Osteoblast (primary cell): ENCODE results near the gene FAAP100. TPM values are rescaled to one million over a fixed set of nuclear protein-coding genes. Genes with fewer than 3 reads are reported as not detected.

Experiments
- DNase-seq: peaks from one replicate; pipeline ENCODE4 v3.0.0; 2011; ENCODE audit warnings: low spot score, mixed read lengths; ENCODE audit not compliant: insufficient read length; ENCODE audit errors: missing footprints
- H2AFZ ChIP-seq: 2 replicates; pipeline ENCODE4 v1.6.0; 2011; ENCODE audit warnings: mild to moderate bottlenecking, low read length
- H3K27ac ChIP-seq: 2 replicates; pipeline ENCODE4 v1.5.1; 2011; ENCODE audit warnings: mild to moderate bottlenecking, low read depth, low read length, moderate library complexity
- H3K27me3 ChIP-seq: 2 replicates; pipeline ENCODE4 v1.6.0; 2012; ENCODE audit warnings: mild to moderate bottlenecking, control low read depth, inconsistent platforms, low read length, moderate library complexity; ENCODE audit not compliant: insufficient read depth
- H3K36me3 ChIP-seq: 2 replicates; pipeline ENCODE4 v1.5.1; 2011; ENCODE audit warnings: mild to moderate bottlenecking, low read length, control low read depth, moderate library complexity; ENCODE audit not compliant: insufficient read depth
- H3K4me1 ChIP-seq: 2 replicates; pipeline ENCODE4 v1.5.1; 2011; ENCODE audit warnings: mild to moderate bottlenecking, low read length, control low read depth, moderate library complexity; ENCODE audit not compliant: insufficient read depth
- H3K4me2 ChIP-seq: 2 replicates; pipeline ENCODE4 v1.6.0; 2011; ENCODE audit warnings: mild to moderate bottlenecking, low read length; ENCODE audit not compliant: insufficient read depth
- H3K4me3 ChIP-seq: fragments of 200-600 bp; sonication (generic); 3 replicates; pipeline ENCODE4 v1.5.1; 2012; ENCODE audit warnings: mild to moderate bottlenecking, low read length, inconsistent platforms; ENCODE audit not compliant: insufficient read depth
- H3K79me2 ChIP-seq: 2 replicates; pipeline ENCODE4 v1.6.0; 2012; ENCODE audit warnings: mild to moderate bottlenecking, low read length, control low read depth, inconsistent platforms; ENCODE audit not compliant: insufficient read depth
- H3K9me3 ChIP-seq: 2 replicates; pipeline ENCODE4 v1.5.1; 2011; ENCODE audit warnings: low read depth, low read length, control low read depth
- H4K20me1 ChIP-seq: 2 replicates; pipeline ENCODE4 v1.6.0; 2012; ENCODE audit warnings: mild to moderate bottlenecking, low read length, control low read depth; ENCODE audit not compliant: insufficient read depth
- CTCF ChIP-seq: IDR thresholded peaks from 2 replicates; pipeline ENCODE4 v1.5.1; 2011; ENCODE audit warnings: mild to moderate bottlenecking, low read depth, low read length, moderate library complexity; ENCODE audit errors: extremely low read depth
- total RNA-seq: library from RNA; depleted of rRNA; stranded (reverse); fragments of >200 nt; gene quantifications from 2 replicates; pipeline ENCODE4 v1.2.3, GENCODE V29; 2012

Gene FAAP100
- total RNA-seq, 1 donor, result 44.5 TPM

- Histone ChIP-seq H2AFZ (no peak overlapping the region), H3K36me3 (peaks cover 41% of the 10 kb centered on the region), H3K27me3 (no peaks in the 10 kb centered on the region), H3K79me2 (peaks cover 76% of the 10 kb centered on the region), H3K4me2 (peak overlapping the region; percentile 66), H3K4me1 (peaks cover 48% of the 10 kb centered on the region), H4K20me1 (no peaks in the 10 kb centered on the region), H3K27ac (peak overlapping the region; percentile 85), H3K9me3 (no peaks in the 10 kb centered on the region), H3K4me3 (peak overlapping the region; percentile 14)
- DNase-seq, result peak; percentile 98
- peak; percentile 17 for TF ChIP-seq CTCF
These were observed 24.6 kb upstream of the FAAP100 start for GRCh38 chr17:81576621-81577277.

GRCh38 chr17:81575836-81576235 is 23.7 kb upstream of the FAAP100 start:
- TF ChIP-seq CTCF, result no peak
- H3K27me3 ChIP-seq, result no peaks in the 10 kb centered on the region
- H3K4me2 ChIP-seq, result peak overlapping the region; percentile 66
- no peak for DNase-seq
- H3K36me3 ChIP-seq, result peaks cover 45% of the 10 kb centered on the region
- H2AFZ ChIP-seq, result no peak overlapping the region
- peaks cover 45% of the 10 kb centered on the region for H3K4me1 ChIP-seq
- H3K9me3 ChIP-seq, result no peaks in the 10 kb centered on the region
- H3K27ac ChIP-seq, result peak overlapping the region; percentile 85
- no peak overlapping the region for H3K4me3 ChIP-seq
- H4K20me1 ChIP-seq, result no peaks in the 10 kb centered on the region
- peaks cover 75% of the 10 kb centered on the region for H3K79me2 ChIP-seq

GRCh38 chr17:81574643-81574956 is 22.4 kb upstream of the FAAP100 start:
- peaks cover 69% of the 10 kb centered on the region for H3K79me2 ChIP-seq

More at GRCh38 chr17:81574643-81574956, 22.4 kb upstream of the FAAP100 start:
- Histone ChIP-seq H2AFZ (no peak overlapping the region), H3K36me3 (peaks cover 58% of the 10 kb centered on the region), H3K27me3 (no peaks in the 10 kb centered on the region), H3K4me1 (peaks cover 36% of the 10 kb centered on the region), H3K4me2 (no peak overlapping the region), H3K4me3 (no peak overlapping the region), H3K9me3 (no peaks in the 10 kb centered on the region), H3K27ac (no peak overlapping the region), H4K20me1 (no peaks in the 10 kb centered on the region)
- TF ChIP-seq CTCF, result no peak
- no peak for DNase-seq
